Upper lobe of right lung (tissue), 1 donor: ENCODE measurements around the gene RUNDC3A. TPM values are rescaled to one million over a fixed set of nuclear protein-coding genes. Genes with fewer than 3 reads are reported as not detected.

ENCODE experiments used
- ATAC-seq: fragments of 200-7000 bp; cut with Tn5 transposase; one replicate; pipeline ENCODE4 v1.9.1; 2020; ENCODE audit warnings: mild to moderate bottlenecking, moderate library complexity
- DNase-seq: peaks from one replicate; pipeline ENCODE4 v3.0.0-alpha.2; 2020
- H3K27ac ChIP-seq: fragments of 200-600 bp; one replicate; pipeline ENCODE4 v1.8.0; 2022
- H3K27me3 ChIP-seq: fragments of 200-600 bp; one replicate; pipeline ENCODE4 v1.8.0; 2022; ENCODE audit warnings: mild to moderate bottlenecking
- H3K36me3 ChIP-seq: fragments of 200-600 bp; one replicate; pipeline ENCODE4 v1.8.0; 2022
- H3K4me1 ChIP-seq: fragments of 200-600 bp; one replicate; pipeline ENCODE4 v1.8.0; 2022
- H3K4me3 ChIP-seq: fragments of 200-600 bp; one replicate; pipeline ENCODE4 v1.8.0; 2022; ENCODE audit warnings: mild to moderate bottlenecking
- H3K9me3 ChIP-seq: fragments of 200-600 bp; one replicate; pipeline ENCODE4 v1.8.0; 2022
- CTCF ChIP-seq: fragments of 200-600 bp; IDR thresholded peaks from one replicate; pipeline ENCODE4 v1.8.0; 2022; ENCODE audit warnings: antibody characterized with exemption
- intact Hi-C: fragments of 100-400 bp; cut with DNase I; formaldehyde crosslinking; loops from one replicate; pipeline ENCODE4 v1.11.0; 2022
- total RNA-seq: library from RNA; stranded (reverse); fragmentation: NEBNext Ultra II Directional; extraction: Animal tissue kit (Norgen Biotek cat#: 25700); gene quantifications from one replicate; pipeline ENCODE4 v1.2.1, GENCODE V29; 2021
- donor health status: DM: no; HTN: yes; CAD: no; lungs with severe emphysema.

Gene RUNDC3A
- total RNA-seq, 1 donor from 2014 or later = 0.32 TPM

- no peak for TF ChIP-seq CTCF
- Histone ChIP-seq H3K4me3 (no peak overlapping the region), H3K36me3 (no peaks in the 10 kb centered on the region), H3K27ac (no peak overlapping the region), H3K27me3 (peaks cover 27% of the 10 kb centered on the region), H3K4me1 (peaks cover 19% of the 10 kb centered on the region), H3K9me3 (no peaks in the 10 kb centered on the region)
- DNase-seq (no peak), ATAC-seq (no peak)
- intact Hi-C loops = no loop called here
Observed at GRCh38 chr17:44311562-44312181, 3.3 kb downstream of the RUNDC3A start.

- Histone ChIP-seq H3K36me3 (no peaks in the 10 kb centered on the region), H3K4me1 (peaks cover 14% of the 10 kb centered on the region), H3K27ac (no peak overlapping the region), H3K9me3 (no peaks in the 10 kb centered on the region), H3K4me3 (no peak overlapping the region), H3K27me3 (peaks cover 36% of the 10 kb centered on the region)
- ATAC-seq (no peak), DNase-seq (no peak)
- intact Hi-C loops = no loop called here
- no peak for TF ChIP-seq CTCF
Observed at GRCh38 chr17:44312396-44313104, 4.1 kb downstream of the RUNDC3A start.

GRCh38 chr17:44314031-44314430 is 5.6 kb downstream of the RUNDC3A start:
- no peak for TF ChIP-seq CTCF
- ATAC-seq (no peak), DNase-seq (no peak)
- no peak overlapping the region for H3K4me3 ChIP-seq
- peaks cover 41% of the 10 kb centered on the region for H3K27me3 ChIP-seq
- H3K4me1 ChIP-seq = peaks cover 2% of the 10 kb centered on the region
- H3K9me3 ChIP-seq = no peaks in the 10 kb centered on the region
- H3K36me3 ChIP-seq = no peaks in the 10 kb centered on the region
- intact Hi-C loops = no loop called here
- no peak overlapping the region for H3K27ac ChIP-seq

- no peak for ATAC-seq
- Histone ChIP-seq H3K27me3 (peaks cover 41% of the 10 kb centered on the region), H3K9me3 (no peaks in the 10 kb centered on the region), H3K36me3 (peaks cover 3% of the 10 kb centered on the region), H3K4me1 (no peaks in the 10 kb centered on the region), H3K4me3 (no peak overlapping the region), H3K27ac (no peak overlapping the region)
- no peak for TF ChIP-seq CTCF
- no peak for DNase-seq
- intact Hi-C loops = no loop called here
Observed at GRCh38 chr17:44314524-44314868, 6.1 kb downstream of the RUNDC3A start.

GRCh38 chr17:44314869-44315661 is 6.7 kb downstream of the RUNDC3A start:
- DNase-seq = peak; percentile 82
- Histone ChIP-seq H3K36me3 (peaks cover 8% of the 10 kb centered on the region), H3K27ac (no peak overlapping the region), H3K27me3 (peaks cover 41% of the 10 kb centered on the region), H3K9me3 (no peaks in the 10 kb centered on the region), H3K4me1 (no peaks in the 10 kb centered on the region), H3K4me3 (peak overlapping the region; percentile 8)
- peak; percentile 59 for ATAC-seq
- intact Hi-C loops = no loop called here
- no peak for TF ChIP-seq CTCF
